GM06990 (cell line): ENCODE data around the gene DCAF7.

Source experiments
- DNase-seq: peaks from one replicate; pipeline ENCODE4 v3.0.0-alpha.2; 2011; ENCODE audit not compliant: insufficient read length; ENCODE audit errors: extremely low read depth
- H3K27me3 ChIP-seq: replicated peaks from 2 replicates; pipeline ENCODE4 v1.6.0; 2011; ENCODE audit warnings: low read length; ENCODE audit not compliant: control insufficient read depth, insufficient read depth
- H3K36me3 ChIP-seq: 2 replicates; pipeline ENCODE4 v1.5.1; 2011; ENCODE audit warnings: low read length; ENCODE audit not compliant: control insufficient read depth, insufficient read depth
- H3K4me3 ChIP-seq: replicated peaks from 2 replicates; pipeline ENCODE4 v1.5.1; 2011; ENCODE audit warnings: low read depth, mild to moderate bottlenecking, control low read depth, low read length
- TF ChIP-seq, protein P1 (sequence below): IDR thresholded peaks from 2 replicates; pipeline ENCODE4 v1.5.1; 2011; ENCODE audit warnings: low read length, control low read depth, mild to moderate bottlenecking, inconsistent platforms; ENCODE audit not compliant: insufficient read depth, poor library complexity, severe bottlenecking

The DCAF7 gene

DNA sequence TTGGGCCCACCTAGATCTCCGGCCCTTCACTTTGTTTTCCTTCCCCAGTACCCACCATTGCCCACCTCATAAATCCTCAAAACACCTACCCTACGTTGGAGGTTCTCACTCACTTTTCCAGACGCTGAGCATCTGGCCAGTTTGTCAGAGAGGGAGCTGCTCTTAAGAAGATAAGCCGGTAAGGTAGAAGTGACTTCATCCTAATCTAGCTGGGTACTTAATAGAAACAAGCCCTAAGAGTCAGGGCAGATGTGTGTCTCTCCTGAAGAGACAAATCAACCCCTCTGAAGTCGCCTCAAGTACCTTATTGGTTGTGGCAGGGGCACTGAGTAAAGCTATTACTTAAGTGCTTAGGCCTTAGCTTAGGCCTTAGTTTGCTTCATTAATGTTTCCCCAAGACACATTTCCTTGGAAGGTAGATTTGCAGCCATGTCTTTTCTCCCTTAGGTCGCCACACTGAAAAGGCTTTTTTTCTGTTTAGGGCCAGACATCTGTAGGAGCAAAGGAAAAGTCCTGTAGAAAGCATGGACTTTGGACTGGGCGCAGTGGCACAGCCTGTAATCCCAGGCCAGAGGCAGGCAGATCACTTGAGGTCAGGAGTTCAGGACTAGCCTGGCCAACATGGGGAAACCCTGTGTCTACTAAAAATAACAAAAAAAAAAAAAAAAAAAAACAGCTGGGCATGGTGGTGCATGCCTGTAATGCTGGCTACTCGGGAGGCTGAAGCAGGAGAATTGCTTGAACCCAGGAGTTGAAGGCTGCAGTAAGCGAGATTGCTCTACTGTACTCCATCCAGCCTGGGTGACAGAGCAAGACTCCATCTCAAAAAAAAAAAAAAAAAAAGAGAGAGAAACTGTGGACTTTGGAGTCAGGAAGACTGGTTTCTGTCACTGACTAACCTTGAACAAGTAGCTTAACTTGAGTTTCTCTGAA lies 51.4 kb downstream of the DCAF7 start:
- no peaks in the 10 kb centered on the region for H3K36me3 ChIP-seq
- H3K27me3 ChIP-seq = no peaks in the 10 kb centered on the region
- peak overlapping the region; percentile 91 for H3K4me3 ChIP-seq
- DNase-seq = peak; percentile 10
- TF ChIP-seq, protein P1, sequence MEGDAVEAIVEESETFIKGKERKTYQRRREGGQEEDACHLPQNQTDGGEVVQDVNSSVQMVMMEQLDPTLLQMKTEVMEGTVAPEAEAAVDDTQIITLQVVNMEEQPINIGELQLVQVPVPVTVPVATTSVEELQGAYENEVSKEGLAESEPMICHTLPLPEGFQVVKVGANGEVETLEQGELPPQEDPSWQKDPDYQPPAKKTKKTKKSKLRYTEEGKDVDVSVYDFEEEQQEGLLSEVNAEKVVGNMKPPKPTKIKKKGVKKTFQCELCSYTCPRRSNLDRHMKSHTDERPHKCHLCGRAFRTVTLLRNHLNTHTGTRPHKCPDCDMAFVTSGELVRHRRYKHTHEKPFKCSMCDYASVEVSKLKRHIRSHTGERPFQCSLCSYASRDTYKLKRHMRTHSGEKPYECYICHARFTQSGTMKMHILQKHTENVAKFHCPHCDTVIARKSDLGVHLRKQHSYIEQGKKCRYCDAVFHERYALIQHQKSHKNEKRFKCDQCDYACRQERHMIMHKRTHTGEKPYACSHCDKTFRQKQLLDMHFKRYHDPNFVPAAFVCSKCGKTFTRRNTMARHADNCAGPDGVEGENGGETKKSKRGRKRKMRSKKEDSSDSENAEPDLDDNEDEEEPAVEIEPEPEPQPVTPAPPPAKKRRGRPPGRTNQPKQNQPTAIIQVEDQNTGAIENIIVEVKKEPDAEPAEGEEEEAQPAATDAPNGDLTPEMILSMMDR = no peak

DNA sequence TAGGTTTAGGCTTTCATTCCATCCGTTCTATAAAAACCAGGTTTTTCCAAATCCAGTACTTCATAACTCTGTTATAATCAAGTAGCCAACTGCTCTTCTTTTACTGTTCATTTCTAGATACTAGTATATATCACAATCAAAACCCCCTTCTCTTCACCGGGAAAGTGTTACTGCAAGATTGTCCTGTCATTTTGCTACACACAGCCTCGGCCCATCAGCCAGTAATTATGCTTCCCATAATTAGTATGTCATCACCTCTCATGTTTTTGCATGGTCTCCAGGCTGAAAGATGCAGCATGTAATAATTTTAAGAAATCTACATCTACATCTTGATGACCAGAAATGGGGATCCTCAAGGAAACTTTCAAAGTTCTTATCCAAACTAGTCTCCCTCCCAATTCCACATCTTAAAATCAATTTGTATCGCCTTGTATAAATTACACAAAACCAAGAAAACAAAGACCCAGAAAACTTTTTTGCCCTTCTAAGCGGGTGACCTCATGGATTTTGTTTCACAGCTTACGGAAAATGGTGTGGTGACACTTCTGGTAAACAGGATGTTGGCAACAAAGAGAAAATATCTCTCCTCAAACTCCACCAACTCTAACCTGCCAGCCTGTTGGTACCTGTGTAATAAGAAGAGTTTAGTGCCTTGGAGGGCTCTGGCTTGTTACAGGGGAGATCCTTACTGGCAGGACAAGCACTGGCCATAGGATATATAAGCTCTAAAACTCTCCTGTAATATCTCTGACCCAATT lies 59.7 kb downstream of the DCAF7 start:
- Histone ChIP-seq H3K27me3 (no peaks in the 10 kb centered on the region), H3K36me3 (peaks cover 12% of the 10 kb centered on the region), H3K4me3 (no peak overlapping the region)
- no peak for DNase-seq
- TF ChIP-seq, protein P1 = no peak

DNA sequence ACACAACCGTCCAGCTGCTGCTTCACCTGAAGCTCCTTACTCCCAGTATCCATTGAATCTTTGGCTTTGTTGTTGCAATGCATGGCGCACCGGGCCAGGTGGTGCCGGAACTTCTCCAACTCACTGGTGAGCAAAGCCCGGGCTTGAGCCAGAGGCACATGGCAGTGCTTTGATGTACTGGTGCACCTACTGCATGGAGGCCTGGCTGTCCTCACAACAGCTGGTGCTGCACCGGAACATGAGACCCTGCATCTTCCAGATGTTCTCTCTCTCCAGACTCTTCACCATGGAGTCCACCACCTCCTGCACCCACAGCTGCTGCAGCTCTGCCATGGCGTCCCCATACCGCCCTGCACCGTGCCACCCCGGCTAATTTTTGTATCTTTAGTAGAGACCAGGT lies 60.6 kb downstream of the DCAF7 start:
- no peaks in the 10 kb centered on the region for H3K27me3 ChIP-seq
- TF ChIP-seq, protein P1 = no peak
- H3K36me3 ChIP-seq = peaks cover 12% of the 10 kb centered on the region
- H3K4me3 ChIP-seq = no peak overlapping the region
- DNase-seq = no peak

DNA sequence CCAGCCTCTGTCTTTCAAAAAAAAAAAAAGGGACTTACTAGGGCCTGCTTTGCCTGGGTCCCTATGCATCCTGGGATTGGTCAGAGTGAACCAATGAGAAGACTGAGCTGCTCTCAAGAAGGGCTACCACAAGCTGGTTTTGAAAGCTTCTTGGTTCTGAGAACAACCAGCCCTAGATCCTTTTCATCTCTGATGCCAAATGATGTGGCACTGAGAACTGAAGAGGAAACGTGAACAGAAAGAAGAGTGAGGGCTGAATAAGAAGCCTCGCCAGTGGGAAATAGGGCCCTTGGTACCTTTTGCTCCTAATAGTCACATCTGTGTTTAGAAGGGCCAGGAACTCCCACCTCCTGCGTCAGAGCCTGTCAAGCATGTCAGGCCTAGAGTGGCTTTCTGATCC lies 61.1 kb downstream of the DCAF7 start:
- no peak overlapping the region for H3K4me3 ChIP-seq
- H3K36me3 ChIP-seq = peaks cover 12% of the 10 kb centered on the region
- no peaks in the 10 kb centered on the region for H3K27me3 ChIP-seq
- no peak for DNase-seq
- TF ChIP-seq, protein P1 = no peak

DNA sequence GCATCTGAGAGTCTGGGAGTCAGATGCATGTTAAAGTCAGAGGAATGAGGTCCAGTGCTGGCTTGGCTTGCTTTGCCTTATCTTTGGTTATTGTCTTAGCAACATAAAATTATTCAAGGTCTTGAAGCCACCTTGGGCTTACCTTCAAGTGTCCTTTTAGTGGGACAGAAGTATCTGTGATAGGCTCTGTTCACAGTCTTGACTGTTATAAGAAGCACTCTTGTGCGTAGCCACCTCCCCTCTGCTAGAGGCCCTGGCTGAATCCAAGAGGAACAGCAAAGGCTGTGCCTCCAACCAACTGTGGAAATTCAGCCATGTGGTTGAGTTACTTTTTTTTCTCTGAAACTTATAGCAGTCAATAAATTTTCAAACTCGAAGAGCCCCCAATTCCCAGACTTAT lies 63.4 kb downstream of the DCAF7 start:
- TF ChIP-seq, protein P1 = no peak
- no peak for DNase-seq
- peaks cover 2% of the 10 kb centered on the region for H3K36me3 ChIP-seq
- H3K4me3 ChIP-seq = no peak overlapping the region
- no peaks in the 10 kb centered on the region for H3K27me3 ChIP-seq
